Lower leg skin (tissue), 4 donors: ENCODE data around the gene VRK1. TPM values are rescaled to one million over a fixed set of nuclear protein-coding genes. Genes with fewer than 3 reads are reported as not detected.

Source experiments
- DNase-seq, 2 donors: peaks; one replicate each; pipeline ENCODE4 v3.0.0-alpha.2; 2019; ENCODE audit warnings: low spot score in 2 of 2
- H3K4me3 ChIP-seq: fragments of 200-600 bp; sonication (generic); 2 replicates; pipeline ENCODE4 v1.5.1; 2017; ENCODE audit warnings: mild to moderate bottlenecking, low read depth; ENCODE audit not compliant: poor library complexity, severe bottlenecking
- CTCF ChIP-seq, 3 donors: fragments of 450-650 bp; IDR thresholded peaks; one replicate each; pipeline ENCODE4 v1.5.1; 2016; ENCODE audit warnings: antibody characterized with exemption in 3 of 3, mild to moderate bottlenecking in 3 of 3, moderate library complexity in 2 of 3
- POLR2A ChIP-seq, 2 donors: fragments of 450-650 bp; IDR thresholded peaks; one replicate each; pipeline ENCODE4 v1.6.1; 2016 to 2017; ENCODE audit warnings: antibody characterized with exemption in 2 of 2, mild to moderate bottlenecking in 1 of 2, moderate library complexity in 1 of 2
- WGBS, 2 donors: methylation state at CpG; one replicate each; pipeline ENCODE4 v1.1.5; 2018; 5-methylcytosine and 5-hydroxymethylcytosine counted together
- intact Hi-C: fragments of 100-400 bp; cut with DNase I; formaldehyde crosslinking; loops from one replicate; pipeline ENCODE4 v1.15.0; 2023; ENCODE audit warnings: low total_unique reads
- total RNA-seq, 4 donors: library from RNA; depleted of rRNA; stranded (reverse); fragments of >200 nt; gene quantifications; one replicate each; pipeline ENCODE4 v1.1.0, GENCODE V29; 2016

VRK1 gene
- total RNA-seq, 4 donors from 2014 or later: 6.9 to 12.2 (median 8.9) TPM

GRCh38 chr14:96816281-96816680 is 19.1 kb downstream of the VRK1 start:
- no peak for DNase-seq
- TF ChIP-seq POLR2A (IDR thresholded peaks at IDR 0.05): no peak
- TF ChIP-seq CTCF (IDR thresholded peaks at IDR 0.05): no peak
- 91 to 94% methylated on average over 3 of the region's 3 CpGs for WGBS, 2 donors
- intact Hi-C loops: no loop called here
- no peak overlapping the region for H3K4me3 ChIP-seq

GRCh38 chr14:96817750-96818666 is 20.8 kb downstream of the VRK1 start:
- WGBS, 2 donors: 79 to 80% methylated on average over 5 of the region's 5 CpGs
- TF ChIP-seq CTCF (IDR thresholded peaks at IDR 0.05): no peak
- TF ChIP-seq POLR2A (IDR thresholded peaks at IDR 0.05): no peak
- H3K4me3 ChIP-seq: no peak overlapping the region
- no peak for DNase-seq
- intact Hi-C loops: no loop called here

DNA sequence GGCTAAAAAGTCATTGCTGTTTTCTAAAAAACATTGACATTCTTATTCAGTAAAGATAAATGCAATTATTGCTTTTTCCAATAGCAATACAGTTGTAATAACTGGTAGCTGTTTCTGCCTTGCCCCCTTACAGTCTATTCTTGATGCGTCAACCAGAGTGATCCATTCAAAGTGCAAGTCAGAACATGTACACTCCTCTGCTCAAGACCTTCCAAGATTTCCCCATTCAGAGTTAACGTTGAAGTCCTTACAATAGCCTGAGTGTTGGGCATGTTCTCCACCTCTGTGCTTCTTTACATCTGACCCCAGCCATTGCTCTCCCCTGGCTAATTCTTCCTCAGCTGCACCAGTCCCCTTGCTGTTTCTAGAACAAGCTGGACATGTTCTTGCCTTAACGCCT is 24.3 kb downstream of the VRK1 start:
- no peak for DNase-seq
- TF ChIP-seq POLR2A (IDR thresholded peaks at IDR 0.05) (no peak), CTCF (IDR thresholded peaks at IDR 0.05) (no peak)
- 56 to 65% methylated on average over 3 of the region's 3 CpGs for WGBS, 2 donors
- no peak overlapping the region for H3K4me3 ChIP-seq
- intact Hi-C loops: no loop called here

- H3K4me3 ChIP-seq: no peak overlapping the region
- 97% methylated on average over 2 of the region's 2 CpGs for WGBS, 2 donors
- TF ChIP-seq CTCF (IDR thresholded peaks at IDR 0.05): no peak
- TF ChIP-seq POLR2A (IDR thresholded peaks at IDR 0.05): no peak
Observed at GRCh38 chr14:96823652-96824051, 26.5 kb downstream of the VRK1 start.

DNA sequence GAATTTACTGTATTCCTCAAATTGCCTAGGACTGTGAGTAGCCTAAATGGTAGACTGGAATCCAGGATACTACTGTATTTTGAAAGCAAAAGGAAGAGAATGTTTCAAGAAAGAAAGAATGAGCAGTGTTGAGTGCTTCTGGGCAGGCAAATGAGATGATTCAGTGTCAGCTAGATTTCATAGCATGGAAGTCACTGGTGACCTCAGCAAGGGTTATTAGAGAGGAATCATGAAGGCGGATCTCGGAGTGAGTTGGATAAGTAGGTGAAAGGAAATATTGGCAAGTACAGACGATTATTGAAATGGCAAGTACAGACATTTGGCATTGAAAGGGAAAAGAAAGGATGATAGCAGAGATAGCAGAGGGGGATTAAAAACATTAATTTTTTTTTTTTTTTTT is 27.1 kb downstream of the VRK1 start:
- no peak overlapping the region for H3K4me3 ChIP-seq
- TF ChIP-seq POLR2A (IDR thresholded peaks at IDR 0.05) (no peak), CTCF (IDR thresholded peaks at IDR 0.05) (no peak)
- WGBS, 2 donors: 39 to 67% methylated on average over 3 of the region's 3 CpGs
- intact Hi-C loops: no loop called here
- no peak for DNase-seq

More at GRCh38 chr14:96823652-96824051, 26.5 kb downstream of the VRK1 start:
- intact Hi-C loops: no loop called here
- no peak for DNase-seq
